T follicular helper cell (primary cell): ENCODE results near the gene TGFBR2.

Experiments
- DNase-seq: peaks from one replicate; pipeline ENCODE4 v3.0.0-alpha.2; 2020; ENCODE audit warnings: low read depth
- total RNA-seq, 2 experiments: gene quantifications; one replicate each; lab custom pipeline; 2026; lab: John Stamatoyannopoulos, UW

The TGFBR2 gene
- 277 to 282 reads per million in 2 experiments for total RNA-seq

DNA sequence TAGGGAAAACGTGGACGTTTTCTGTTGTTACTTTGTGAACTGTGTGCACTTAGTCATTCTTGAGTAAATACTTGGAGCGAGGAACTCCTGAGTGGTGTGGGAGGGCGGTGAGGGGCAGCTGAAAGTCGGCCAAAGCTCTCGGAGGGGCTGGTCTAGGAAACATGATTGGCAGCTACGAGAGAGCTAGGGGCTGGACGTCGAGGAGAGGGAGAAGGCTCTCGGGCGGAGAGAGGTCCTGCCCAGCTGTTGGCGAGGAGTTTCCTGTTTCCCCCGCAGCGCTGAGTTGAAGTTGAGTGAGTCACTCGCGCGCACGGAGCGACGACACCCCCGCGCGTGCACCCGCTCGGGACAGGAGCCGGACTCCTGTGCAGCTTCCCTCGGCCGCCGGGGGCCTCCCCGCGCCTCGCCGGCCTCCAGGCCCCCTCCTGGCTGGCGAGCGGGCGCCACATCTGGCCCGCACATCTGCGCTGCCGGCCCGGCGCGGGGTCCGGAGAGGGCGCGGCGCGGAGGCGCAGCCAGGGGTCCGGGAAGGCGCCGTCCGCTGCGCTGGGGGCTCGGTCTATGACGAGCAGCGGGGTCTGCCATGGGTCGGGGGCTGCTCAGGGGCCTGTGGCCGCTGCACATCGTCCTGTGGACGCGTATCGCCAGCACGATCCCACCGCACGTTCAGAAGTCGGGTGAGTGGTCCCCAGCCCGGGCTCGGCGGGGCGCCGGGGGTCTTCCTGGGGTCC lies at the start of gene TGFBR2:
Gene TGFBR2, plus strand, starts transcription at position 301 of the 731 bp plus-strand sequence. Its CDS starts 283 bp downstream, at position 584.
- peak; percentile 58 for DNase-seq

DNA sequence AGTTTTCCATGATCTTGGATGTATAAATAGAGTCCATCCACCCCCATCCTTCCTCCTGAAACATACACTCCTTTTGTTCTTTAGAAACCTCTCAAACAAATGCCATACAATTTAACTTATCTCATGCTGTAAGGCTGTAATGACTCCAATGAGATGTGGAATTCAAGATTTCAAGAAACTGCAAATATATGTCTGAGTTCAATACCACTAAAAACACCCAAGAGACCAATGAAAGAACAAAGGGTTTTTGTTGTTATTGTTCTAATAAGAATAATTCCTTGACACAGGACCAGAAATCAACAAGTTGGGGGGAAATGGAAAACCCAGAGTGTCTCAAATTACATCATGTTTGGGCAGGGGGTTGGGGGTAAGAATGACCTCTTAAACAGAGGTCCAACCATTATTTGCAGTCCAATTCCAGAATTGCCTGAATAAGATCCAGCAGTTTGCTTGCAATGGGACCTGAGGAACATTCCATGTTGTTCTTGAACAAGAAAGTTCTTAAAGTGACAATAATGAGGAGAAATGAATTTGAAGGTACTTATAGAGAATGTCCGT lies 48.6 kb upstream of the TGFBR2 start:
- no peak for DNase-seq

DNA sequence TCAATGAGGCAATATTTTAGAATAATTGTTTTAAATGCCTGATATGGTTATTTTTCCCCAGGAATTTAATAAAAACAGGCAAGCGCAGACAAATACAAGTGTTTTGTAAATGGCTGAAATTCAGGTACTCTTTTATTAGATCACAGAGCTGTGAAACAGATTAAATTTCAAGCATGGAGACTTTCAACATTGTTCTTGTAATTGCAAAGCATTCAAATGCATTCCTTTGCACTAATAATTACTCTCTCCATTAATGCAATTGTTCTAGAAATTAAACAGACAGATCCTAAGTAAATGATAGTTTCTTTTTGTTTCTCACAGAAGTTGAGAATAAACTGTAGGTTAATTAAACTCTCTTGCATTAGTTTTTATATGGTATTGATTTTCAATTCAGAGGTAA lies 42.4 kb upstream of the TGFBR2 start:
- no peak for DNase-seq

DNA sequence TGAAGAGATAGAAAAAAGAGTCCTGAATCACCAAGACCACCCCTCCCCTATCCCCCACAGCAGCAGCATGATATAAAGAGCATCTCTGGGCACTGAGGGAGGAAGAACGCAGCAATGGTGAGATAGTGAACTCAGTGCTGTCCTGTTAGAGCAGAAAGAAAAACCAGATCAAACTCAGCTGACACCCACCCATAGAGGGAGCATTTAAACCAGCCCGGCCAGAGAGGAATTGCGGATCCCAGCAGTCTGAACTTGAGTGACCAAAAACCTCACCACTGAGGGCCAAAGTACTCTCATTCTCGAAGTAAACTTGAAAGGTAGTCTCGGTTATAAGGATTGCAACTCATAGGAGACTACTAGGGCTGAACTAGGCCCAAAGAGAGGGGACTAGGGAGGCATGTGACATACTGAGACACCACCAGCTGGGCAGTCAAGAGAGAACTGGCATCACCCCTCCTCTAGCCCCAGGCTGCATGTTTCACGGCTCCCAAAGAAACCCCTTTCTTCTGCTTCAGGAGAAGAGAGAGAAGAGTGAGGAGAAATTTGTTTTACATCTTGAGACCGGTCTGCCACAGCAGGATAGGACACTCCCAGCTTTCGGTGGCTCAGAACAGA lies 39.2 kb upstream of the TGFBR2 start:
- no peak for DNase-seq

DNA sequence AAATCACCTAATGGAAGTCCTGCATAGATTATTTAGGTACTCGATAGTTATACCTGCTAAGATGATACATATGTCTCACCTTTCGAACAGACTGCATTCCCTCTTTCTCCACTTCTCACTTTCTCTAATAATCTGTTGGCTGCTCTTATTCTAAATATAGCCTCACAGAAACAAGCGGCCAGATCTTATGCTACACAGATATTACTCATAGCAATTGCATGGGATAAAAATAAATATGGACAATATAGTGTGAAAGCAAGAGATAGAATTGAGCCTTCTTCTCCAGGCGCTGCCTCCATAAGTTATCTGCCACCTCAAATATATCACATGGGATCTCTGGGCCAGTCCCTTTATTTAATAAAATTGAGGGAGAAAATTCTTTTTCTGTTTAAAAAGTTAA lies 29.5 kb upstream of the TGFBR2 start:
- no peak for DNase-seq

DNA sequence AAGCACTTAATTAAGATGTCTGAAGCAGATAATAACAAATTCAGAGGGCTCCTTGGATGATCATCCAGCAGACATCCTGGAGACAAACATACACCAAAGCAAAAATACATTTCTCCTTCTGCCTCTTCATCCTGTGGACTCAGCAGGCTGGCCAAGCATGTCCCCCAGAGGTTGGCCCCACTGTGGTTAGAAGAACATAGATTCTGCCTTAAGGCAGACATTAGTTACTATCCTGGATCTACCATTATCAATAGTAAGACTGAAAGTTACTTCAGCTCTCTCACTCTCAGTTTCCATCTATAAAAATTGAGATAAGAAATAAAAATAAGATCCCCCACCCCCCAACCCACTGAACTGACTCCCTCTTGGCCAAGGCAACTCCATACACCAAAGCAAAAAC lies 28.6 kb upstream of the TGFBR2 start:
- no peak for DNase-seq

DNA sequence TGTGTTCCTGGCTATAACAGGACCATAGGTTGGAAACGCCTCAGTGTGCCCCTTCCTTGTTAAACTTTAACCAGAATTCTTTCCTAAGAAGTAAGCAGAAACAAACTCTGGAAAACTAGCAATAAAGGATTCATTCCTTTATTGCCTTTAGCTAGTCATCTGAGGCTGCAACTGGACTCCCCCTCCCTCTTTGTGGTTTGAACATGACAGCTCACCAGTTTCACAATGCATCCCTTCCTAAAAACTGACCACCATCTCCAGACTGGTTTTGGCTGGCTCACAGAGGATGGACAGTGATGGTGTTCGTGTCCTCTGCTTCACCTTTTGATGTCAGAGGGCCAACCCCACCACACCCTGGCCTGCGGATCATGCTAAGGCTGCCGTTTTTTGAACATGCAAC lies 27.9 kb upstream of the TGFBR2 start:
- DNase-seq, result no peak

DNA sequence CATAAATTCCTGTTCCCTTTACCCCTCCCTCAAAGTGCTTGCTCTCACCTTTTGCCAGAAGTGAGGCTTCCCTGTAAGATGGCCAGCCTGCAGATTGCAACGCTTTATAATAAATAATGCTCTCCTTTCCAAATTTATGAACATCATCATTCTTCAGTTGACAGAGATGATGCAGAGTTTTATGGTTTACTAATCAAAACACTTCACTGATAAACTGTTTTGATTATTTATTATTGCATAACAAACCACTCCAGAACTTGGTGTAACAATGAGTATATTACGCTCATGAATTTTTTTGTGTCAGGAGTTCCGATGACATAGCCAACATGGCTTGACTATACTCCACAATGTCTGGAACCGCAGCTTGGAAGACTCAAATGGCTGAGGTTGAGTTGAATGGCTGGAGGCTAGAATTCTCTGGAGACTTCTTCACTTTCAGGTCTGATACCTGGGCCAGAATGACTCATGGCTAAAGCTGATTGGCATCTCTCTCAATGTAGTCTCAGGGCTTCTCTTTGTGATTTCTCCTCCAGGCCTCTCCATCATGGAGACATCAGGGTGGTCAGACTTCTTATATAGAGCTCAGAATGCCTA lies 27.3 kb upstream of the TGFBR2 start:
- no peak for DNase-seq

DNA sequence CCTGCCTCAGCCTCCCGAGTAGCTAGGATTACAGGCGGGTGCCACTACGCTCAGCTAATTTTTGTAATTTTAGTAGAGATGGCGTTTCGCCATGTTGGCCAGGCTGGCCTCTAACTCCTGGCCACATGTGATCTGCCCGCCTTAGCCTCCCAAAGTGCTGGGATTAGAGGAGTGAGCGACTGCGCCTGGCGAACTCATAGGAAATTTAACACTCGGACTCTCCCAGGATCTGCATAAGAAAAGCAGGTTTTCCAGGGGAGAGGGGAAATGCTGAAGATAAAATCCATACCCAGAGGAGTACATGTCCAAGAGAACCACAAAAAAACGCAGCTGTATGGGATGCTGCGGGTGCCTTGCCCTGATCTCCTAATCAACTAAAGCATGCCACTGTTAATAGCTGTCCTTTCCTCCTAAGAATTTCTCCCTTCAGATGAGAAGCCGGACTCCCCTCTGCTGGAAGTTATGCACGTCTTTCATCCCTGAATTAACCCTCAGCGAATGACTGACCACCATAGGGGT lies 25.3 kb upstream of the TGFBR2 start:
- DNase-seq, result no peak

DNA sequence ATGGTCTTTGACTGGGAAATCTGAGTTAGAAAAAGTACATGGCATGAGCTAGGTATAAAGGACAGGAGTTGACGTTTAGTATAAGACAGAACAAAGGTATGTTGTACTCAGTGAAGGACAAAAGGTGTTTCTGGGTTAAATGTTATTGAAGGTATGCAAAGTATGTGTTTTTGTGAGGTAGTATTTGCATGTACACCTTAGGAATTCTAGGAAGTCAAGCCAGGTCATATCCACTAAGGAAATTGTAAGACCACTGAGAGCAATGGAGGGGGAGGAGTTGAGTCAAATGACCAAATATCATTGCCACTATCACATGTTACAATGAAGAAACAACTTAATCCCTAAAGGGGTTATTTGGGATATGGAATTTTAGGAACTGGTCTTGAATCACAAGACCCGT lies 24.4 kb upstream of the TGFBR2 start:
- no peak for DNase-seq

DNA sequence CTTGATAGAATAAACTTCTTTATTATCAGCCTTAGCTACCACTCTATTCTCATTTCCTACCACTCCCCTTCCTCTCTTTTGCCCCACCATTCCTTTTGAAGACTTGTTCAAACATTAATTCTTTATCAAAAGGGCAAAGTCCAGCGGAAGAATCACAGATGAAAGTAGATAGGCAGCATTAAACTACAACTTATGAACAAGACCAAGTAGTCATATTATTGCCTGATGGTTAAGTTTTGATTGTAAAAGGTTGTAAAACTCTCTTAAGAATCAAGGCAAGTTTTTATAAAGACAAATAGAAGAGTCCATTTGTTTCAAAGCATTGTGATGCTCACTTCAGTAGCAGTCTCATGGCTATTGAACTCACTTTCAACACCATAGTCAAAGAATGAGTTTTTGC lies 22.4 kb upstream of the TGFBR2 start:
- DNase-seq, result no peak

DNA sequence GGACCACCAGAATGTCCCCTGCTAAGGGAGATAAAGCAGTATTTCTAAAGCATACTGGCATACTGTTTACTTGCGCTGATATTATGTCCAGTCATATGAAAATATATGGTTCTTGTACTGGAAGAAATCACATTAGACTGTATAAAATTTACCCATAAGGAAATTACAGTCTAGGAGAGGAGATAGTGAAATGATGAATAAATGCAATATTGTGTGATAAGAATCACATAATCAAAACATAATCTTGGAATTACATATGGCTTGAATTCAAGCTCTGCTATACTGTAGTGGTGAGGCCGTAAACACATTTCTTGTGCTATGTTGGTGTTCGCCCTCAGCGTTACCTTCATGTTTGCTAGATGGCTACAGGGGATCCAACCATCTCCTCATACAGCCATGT lies 20.7 kb upstream of the TGFBR2 start:
- no peak for DNase-seq

DNA sequence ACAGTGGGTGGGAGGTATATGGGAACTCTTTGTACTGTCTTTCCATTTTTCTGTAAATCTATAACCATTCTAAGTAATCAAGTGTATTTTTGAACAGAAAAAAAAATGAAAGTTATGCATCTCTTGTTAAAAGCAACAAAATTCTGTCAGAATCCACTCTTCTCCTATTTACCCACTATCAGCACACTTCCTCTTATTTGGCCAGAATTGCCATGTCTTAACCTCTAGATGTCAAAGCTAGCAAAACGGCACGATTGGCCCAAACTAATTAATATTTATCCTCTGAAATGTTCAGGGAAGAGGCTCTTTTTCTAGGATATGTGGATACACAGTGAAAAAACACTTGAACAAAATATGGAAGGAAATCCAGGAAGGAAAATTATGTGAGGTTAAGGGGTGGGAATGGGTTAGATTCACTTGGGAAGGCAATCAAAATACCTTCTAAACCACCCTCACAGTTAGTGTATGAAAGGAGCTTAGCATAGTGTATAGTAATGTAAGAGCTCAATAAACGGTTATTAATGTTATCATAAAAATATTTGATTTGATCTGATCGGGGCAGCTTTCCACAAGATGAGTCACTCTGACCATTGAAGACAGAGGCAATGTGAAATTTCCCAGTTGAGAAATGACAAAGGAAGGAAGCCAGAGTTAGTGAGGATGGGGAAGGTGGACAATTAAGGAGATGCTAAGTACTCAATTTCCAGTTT lies 20.1 kb upstream of the TGFBR2 start:
- no peak for DNase-seq

DNA sequence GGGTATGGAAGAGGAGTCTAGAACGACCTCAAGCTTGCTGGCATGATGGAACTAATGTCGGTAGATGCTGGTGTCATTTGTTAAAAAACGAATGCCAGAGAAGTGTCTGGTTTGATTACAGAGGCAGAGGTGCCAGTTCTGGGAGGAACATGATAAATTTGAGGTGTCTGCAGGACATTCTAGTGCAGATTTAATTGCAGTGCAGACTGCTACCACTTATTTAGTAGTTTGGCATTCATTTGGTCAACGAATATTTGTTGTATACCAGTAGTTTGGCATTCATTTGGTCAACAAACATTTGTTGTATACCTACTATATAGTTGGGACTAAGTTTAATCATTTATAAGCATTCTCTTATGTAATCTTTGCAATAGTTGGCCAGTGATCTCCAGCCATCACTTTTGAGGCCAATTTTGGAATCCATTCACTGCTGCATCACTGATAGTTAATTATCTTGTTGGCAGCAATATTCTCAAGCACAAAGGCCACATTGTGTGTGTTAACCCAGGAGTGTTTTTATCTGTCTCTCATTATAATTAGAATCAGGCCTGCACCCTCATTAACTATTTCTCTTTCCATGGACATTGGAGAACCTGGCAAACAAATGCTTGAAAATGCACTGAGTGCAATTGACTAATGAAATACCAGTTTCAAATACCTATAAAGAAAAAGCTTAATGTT lies 19.5 kb upstream of the TGFBR2 start:
- DNase-seq, result no peak

DNA sequence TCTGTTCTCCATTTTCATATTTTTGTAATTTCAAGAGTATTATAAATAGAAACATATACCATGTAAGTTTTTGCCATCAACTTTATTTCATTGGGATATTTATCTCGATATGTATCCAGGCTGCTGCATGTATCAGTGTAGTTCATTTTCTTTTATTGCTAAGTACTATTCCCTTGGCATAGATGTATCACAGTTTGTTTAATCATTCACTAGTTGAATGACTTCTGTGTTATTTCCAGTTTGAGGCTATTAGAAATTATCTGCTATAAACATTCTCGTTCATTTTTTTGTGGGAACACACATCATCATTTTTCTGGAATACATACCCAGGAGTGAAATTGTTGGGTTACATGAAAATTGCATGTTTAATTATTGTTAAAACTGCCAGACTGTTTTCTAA lies 18.5 kb upstream of the TGFBR2 start:
- no peak for DNase-seq

DNA sequence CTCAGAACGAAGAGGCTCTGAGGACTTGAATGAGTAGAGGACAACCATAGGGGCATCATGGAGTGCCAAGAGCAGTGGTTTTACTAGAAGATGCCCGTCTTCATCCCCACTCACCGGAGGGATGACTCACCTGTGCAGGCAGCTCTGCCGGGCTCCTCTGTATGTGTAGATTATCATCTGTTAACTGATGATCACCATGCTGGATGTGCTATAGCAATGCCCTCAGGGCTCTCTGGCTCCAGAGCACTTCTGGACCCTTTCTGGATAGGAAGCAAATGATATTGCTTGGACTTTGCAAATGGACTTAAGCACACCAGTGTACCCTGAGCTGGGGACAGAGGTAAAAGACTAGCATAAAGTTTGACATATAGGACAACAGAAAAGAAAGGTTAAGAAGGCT lies 10.2 kb upstream of the TGFBR2 start:
- DNase-seq, result no peak

DNA sequence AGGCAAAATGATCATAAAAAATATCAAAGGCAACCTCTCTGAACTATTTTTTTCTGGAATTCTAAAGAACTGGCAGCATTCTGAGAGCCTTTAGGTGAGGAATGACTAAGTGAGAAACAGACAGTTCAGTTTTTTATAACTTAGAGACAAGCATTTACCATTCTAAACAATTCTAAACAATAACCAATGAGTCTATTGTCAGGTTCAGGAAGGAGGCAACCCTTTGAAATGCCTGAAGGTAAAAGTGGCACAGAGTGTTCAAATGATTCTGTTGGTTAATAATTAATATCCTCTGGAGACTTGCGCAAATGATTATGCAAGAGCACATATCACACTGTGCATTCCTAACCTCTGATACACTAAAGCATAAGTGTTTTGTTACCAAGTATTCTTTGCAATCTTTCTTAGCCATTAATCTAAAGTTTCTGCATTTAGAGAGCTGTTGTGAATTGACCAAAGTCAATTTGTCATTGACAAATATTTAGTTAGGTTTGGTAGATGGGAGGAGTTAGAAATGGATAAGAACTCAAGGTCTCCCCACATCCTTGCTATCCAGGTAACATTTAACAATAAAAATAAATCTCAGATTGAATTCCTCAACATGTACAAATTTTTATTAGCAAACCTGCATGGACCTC lies 9.2 kb upstream of the TGFBR2 start:
- DNase-seq, result no peak

DNA sequence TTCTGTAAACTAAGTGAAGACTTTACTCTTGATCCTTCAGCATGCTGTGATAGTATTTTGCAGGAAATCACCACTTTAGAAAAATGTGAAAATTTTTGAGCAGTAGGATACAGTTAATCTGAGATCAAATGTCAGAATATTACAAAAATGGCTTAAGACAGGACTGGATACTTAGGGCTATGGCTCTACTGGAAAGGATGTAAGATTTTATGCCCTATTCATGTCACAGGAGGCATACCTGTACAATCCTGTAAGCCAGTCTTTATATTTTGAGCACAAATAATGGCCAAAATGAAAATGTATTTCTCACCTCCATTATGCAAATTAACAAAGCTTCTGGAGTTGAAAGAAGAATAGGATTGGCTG lies 8.6 kb upstream of the TGFBR2 start:
- no peak for DNase-seq

DNA sequence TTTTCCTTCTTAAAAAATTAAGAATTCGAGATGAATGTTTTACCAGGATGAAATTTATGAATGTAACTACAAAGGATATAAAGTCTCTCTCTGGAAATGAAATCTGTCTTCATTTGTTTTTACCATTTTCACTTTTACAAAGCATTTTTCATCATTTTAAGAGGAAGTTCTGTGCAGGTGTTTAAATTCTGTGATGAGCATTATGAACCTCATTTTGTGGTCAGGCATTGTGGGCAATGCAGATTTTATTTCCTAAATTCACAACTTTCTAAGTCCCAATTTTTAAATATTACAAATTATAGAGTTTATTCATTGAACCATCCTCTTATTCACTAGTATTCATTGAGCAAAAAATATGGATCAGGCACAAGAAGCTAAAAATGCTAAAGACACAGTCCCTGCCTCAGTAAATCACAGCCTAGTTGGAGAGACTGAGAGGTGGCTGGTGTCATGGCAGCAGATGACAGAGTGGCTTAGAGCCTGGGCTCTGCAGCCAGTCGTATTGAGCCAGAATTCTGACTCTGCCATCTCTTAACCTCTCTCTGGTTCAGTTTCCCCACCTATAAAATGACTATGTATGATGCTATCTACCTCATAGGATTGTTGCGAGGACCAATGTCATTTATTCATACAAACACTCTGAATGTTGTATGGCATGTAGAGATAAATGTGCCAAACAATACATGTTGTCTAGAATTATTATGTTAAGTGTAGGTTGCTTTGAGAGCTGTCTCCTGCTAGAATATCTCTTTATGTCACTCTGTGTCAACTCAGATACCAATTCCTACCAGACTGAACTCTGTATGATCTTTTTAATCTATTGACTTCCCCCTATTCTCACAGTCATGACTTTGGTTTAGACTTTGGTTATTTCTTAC lies 7.5 kb upstream of the TGFBR2 start:
- DNase-seq, result no peak

DNA sequence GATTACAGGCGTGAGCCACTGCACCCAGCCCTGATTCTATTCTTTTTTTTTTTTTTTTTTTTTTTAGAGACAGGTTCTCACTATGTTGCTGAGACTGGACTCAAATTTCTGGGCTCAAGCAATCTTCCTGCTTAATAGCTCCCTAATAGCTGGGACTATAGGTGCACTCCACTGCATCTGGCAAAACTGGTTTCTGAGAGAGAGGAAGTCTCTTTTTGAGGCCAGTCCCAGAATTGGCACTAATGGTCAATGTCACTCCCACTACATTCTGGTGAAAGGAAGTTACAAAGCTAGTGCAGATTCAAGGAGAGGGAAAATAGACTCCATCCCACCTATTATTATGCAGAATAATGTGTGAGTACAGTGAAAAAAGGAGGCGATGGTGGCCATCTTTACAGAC lies 5.8 kb upstream of the TGFBR2 start:
- DNase-seq, result no peak
